ELF-1 (cell line): ENCODE measurements around the gene HCFC1.

Experiments
- DNase-seq: peaks from one replicate; pipeline ENCODE4 v3.0.0-alpha.2; 2016; ENCODE audit warnings: low read depth, low spot score

HCFC1 gene

GRCh38 chrX:153941336-153942252, 30.0 kb downstream of the HCFC1 start:
- peak; percentile 55 for DNase-seq

- DNase-seq = no peak
Measured at GRCh38 chrX:153939573-153939972, 32.0 kb downstream of the HCFC1 start.

GRCh38 chrX:153938226-153938786, 33.3 kb downstream of the HCFC1 start:
- no peak for DNase-seq

- DNase-seq = no peak
Measured at GRCh38 chrX:153937056-153937455, 34.6 kb downstream of the HCFC1 start.

- DNase-seq = peak; percentile 85
Measured at GRCh38 chrX:153935326-153935851, 36.2 kb downstream of the HCFC1 start.

- peak; percentile 63 for DNase-seq
Measured at GRCh38 chrX:153934762-153935325, 36.8 kb downstream of the HCFC1 start, which contains the start of gene NAA10. NAA10 (minus strand) TSS chrX:153935037; CDS start chrX:153934904, 133 bp downstream.

- DNase-seq = no peak
Measured at GRCh38 chrX:153934148-153934761, 37.4 kb downstream of the HCFC1 start.

- DNase-seq = no peak
Measured at GRCh38 chrX:153933748-153934147, 37.9 kb downstream of the HCFC1 start.

GRCh38 chrX:153932220-153932915, 39.2 kb downstream of the HCFC1 start:
- no peak for DNase-seq

GRCh38 chrX:153931748-153932147, 39.9 kb downstream of the HCFC1 start:
- DNase-seq = no peak

GRCh38 chrX:153931151-153931550, 40.5 kb downstream of the HCFC1 start:
- DNase-seq = no peak

GRCh38 chrX:153930011-153930910, 41.4 kb downstream of the HCFC1 start:
- DNase-seq = no peak

- no peak for DNase-seq
Measured at GRCh38 chrX:153929576-153929975, 42.0 kb downstream of the HCFC1 start.

GRCh38 chrX:153928846-153929245, 42.8 kb downstream of the HCFC1 start:
- no peak for DNase-seq

- DNase-seq = peak; percentile 100
Measured at GRCh38 chrX:153927922-153928760, 43.5 kb downstream of the HCFC1 start.

- DNase-seq = no peak
Measured at GRCh38 chrX:153927672-153927921, 44.0 kb downstream of the HCFC1 start.

GRCh38 chrX:153926858-153927671, 44.6 kb downstream of the HCFC1 start:
- peak; percentile 69 for DNase-seq

GRCh38 chrX:153926552-153926857, 45.1 kb downstream of the HCFC1 start:
- no peak for DNase-seq
